NCI-H524 (cell line): ENCODE measurements around the gene DPCD.
A peak's percentile ranks its signal among the peaks of the same experiment; 100 is the strongest.

Experiments
- DNase-seq, 2 experiments: peaks; one replicate each; lab custom pipeline; 2025; lab: John Stamatoyannopoulos, UW

Gene DPCD

GRCh38 chr10:101587725-101588653 is at the start of gene DPCD, which contains the start of gene POLL:
TSS of gene DPCD (plus strand) at chr10:101588321. CDS start at chr10:101588337, 16 bp downstream.
TSS of gene POLL (minus strand) at chr10:101588257. CDS start at chr10:101587360, 897 bp downstream.
- DNase-seq, result peak; percentile 38 to 83

DNA sequence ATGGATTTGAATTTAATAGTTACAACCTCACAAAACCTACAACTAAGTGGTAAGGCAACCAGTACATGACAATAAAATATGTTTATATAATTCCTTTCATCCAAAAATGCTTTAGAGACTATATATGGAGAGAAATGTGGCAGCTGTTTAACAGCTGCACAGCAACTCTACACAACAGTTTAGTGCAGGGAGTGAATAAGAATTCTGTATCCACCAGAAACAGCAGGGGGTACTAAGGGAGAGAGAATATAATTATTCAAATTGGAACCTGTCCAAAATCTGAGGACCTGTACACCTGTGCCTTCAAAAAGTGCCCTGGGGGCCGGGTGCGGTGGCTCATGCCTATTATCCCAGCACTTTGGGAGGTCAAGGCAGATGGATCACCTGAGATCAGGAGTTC is 49.7 kb upstream of the DPCD start:
- DNase-seq, result peak; percentile 0 to 6

GRCh38 chr10:101545898-101546297 is 42.2 kb upstream of the DPCD start:
- no peak for DNase-seq

GRCh38 chr10:101550965-101551364 is 37.2 kb upstream of the DPCD start:
- no peak for DNase-seq

DNA sequence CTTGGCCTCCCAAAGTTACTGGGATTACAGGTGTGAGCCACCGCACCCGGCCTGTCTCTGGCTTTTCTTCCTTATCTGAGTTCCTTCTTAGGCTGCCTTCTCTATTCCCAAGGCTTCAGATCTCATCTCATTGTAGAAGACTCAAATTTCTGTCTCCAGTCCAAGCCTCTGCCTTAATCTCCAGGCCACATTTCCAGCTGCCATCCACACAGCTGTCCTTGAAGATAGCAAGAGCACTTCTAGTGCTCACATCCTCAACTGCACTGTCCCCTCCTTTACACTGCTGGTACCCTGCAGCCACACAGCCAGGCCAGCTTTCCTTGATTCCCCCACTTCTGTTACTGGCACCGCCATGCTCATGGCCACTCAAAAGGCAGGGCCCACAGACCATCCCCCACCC is 35.7 kb upstream of the DPCD start:
- no peak for DNase-seq

GRCh38 chr10:101557541-101557940 is 30.6 kb upstream of the DPCD start:
- DNase-seq, result no peak

GRCh38 chr10:101558204-101558603 is 29.9 kb upstream of the DPCD start:
- DNase-seq, result no peak

DNA sequence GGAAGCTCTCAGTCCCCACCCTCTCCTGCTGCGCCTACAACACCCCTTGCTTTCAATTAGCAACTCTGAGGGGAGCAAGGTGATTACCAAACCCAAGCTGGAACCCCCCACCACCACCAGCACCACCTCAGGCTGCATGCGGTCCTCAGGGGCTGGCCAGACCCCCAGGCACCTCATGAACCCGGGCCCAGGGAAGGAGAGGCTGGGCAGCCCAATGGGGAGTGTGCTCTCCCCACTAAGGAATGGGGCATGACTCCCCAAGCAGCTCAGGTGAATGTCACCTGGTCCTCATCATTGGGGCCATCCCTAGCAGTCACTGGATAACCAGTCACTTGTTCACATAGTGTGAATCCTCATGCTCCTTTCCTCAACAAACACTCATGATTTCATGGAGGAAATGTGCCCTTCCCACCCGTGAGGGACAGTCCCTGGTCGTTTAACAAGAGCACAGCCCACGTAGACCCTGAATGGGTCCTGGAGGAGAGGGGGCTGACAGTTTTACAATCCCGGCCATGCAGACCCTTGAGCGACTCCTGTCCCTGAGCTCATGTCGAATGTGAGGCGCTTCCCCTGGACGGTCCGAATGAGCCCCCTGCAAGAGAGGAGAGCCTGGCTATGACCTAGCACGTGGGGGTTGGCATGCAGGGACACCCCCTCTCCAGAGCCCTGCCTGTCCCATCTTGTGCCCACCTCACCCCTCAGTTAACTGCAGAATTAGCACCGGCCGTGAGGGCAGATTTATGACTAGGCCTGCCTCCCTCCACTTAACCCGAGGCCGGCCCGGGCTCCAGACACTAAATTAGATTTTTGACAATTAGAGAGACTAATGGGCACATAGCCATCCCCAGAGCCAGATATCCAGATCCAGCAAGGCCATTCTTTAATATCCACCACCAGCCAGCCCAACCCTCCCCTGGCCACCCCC is 29.2 kb upstream of the DPCD start:
- no peak for DNase-seq

GRCh38 chr10:101559596-101560297 is 28.4 kb upstream of the DPCD start:
- DNase-seq, result no peak

GRCh38 chr10:101560298-101561067 is 27.6 kb upstream of the DPCD start:
- no peak for DNase-seq

- no peak for DNase-seq
Observed at GRCh38 chr10:101561068-101561915, 26.8 kb upstream of the DPCD start.

GRCh38 chr10:101562231-101562630 is 25.9 kb upstream of the DPCD start:
- no peak for DNase-seq

- no peak for DNase-seq
Observed at GRCh38 chr10:101563007-101563406, 25.1 kb upstream of the DPCD start.

- no peak for DNase-seq
Observed at GRCh38 chr10:101563497-101564040, 24.6 kb upstream of the DPCD start.

- DNase-seq, result no peak
Observed at GRCh38 chr10:101564490-101564991, 23.6 kb upstream of the DPCD start.

DNA sequence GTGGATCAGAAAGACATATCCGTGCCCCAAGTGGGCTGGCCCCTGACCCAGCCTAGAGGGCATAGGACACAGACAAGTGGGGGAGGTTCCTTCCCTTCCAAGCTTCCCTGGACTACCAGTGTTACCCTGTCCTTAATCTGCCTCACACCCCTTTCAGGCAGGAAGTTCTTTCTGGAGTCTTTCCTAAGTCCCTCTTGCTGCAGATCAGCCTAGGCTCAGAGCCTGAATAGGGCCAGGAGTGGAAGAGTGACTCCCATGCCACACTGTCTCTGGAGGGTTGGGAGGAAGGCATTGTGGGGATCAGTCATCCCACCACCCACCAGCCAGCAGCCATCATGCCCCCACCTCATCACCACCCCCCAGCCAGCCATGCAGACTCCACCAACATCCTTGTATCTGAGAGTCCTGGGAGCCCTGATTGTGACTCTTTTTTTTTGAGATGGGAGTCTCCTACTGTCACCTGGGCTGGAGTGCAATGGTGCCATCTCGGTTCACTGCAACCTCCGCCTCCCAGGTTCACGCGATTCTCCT is 22.7 kb upstream of the DPCD start:
- DNase-seq, result no peak

GRCh38 chr10:101565936-101566332 is 22.2 kb upstream of the DPCD start:
- DNase-seq, result no peak

- no peak for DNase-seq
Observed at GRCh38 chr10:101566333-101567164, 21.6 kb upstream of the DPCD start.
